ENCODE measurements around the gene DIP2C.

DNA sequence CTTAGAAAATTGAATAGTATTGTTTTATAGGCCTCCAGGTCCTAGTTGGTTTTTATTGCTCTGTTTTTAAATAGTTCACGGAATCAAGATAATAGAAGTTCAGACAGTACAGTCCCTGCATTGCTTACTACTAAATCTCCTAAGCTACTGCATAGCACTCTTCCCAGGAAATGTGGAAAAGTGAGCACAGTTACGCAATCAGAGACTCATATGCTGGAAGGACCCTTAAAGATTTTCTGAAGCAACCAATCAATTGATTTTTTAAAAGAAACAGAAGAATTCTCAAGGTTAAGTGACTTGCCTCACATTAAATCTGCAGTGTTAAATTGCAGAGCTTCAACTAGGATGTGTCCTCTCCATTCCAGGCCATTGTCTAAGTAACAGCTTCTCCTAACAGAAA, 23.1 kb upstream of the DIP2C start:
- TF ChIP-seq CTCF (IDR thresholded peaks at IDR 0.05): no peak
- no peak for TF ChIP-seq POLR2A (IDR thresholded peaks at IDR 0.05)
